Measurements from ENCODE around the gene VAT1L. TPM values are rescaled to one million over a fixed set of nuclear protein-coding genes. Genes with fewer than 3 reads are reported as not detected.
A peak's percentile ranks its signal among the peaks of the same experiment; 100 is the strongest.

VAT1L gene, protein sequence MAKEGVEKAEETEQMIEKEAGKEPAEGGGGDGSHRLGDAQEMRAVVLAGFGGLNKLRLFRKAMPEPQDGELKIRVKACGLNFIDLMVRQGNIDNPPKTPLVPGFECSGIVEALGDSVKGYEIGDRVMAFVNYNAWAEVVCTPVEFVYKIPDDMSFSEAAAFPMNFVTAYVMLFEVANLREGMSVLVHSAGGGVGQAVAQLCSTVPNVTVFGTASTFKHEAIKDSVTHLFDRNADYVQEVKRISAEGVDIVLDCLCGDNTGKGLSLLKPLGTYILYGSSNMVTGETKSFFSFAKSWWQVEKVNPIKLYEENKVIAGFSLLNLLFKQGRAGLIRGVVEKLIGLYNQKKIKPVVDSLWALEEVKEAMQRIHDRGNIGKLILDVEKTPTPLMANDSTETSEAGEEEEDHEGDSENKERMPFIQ
- not detected for total RNA-seq

- peak in 2 of 3 donors; percentile 14 to 16 for DNase-seq (ENCODE audit: low read depth in 2 of 3, low spot score in 2 of 3)
Measured at GRCh38 chr16:77788181-77789084, at the start of gene VAT1L. VAT1L (plus strand) TSS chr16:77788564; CDS start chr16:77788683, 119 bp downstream.

GRCh38 chr16:77738706-77739558, 49.4 kb upstream of the VAT1L start:
- no peak for DNase-seq (ENCODE audit: low read depth in 2 of 3, low spot score in 2 of 3)

GRCh38 chr16:77739559-77739892, 48.8 kb upstream of the VAT1L start:
- no peak for DNase-seq (ENCODE audit: low read depth in 2 of 3, low spot score in 2 of 3)

GRCh38 chr16:77744141-77744540, 44.2 kb upstream of the VAT1L start:
- no peak for DNase-seq (ENCODE audit: low read depth in 2 of 3, low spot score in 2 of 3)

DNA sequence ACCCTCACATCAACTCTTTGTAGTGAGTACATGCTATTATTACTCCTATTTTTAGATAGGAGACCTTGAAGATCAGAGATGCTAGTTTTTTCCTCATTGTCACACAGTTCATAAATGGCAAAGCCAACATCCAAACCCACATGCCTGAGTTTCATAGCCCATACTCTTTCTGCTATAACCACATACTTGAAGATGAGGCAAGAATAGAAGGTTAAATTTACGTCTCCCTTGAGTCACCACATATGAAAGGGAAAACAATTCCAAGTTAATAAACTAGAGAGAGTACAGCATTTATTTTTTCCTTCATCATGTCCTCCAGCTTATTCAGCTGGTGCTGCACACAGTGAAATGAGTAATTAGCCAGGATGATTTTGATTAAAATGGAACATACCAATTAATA, 42.4 kb upstream of the VAT1L start:
- no peak for DNase-seq (ENCODE audit: low read depth in 2 of 3, low spot score in 2 of 3)

DNA sequence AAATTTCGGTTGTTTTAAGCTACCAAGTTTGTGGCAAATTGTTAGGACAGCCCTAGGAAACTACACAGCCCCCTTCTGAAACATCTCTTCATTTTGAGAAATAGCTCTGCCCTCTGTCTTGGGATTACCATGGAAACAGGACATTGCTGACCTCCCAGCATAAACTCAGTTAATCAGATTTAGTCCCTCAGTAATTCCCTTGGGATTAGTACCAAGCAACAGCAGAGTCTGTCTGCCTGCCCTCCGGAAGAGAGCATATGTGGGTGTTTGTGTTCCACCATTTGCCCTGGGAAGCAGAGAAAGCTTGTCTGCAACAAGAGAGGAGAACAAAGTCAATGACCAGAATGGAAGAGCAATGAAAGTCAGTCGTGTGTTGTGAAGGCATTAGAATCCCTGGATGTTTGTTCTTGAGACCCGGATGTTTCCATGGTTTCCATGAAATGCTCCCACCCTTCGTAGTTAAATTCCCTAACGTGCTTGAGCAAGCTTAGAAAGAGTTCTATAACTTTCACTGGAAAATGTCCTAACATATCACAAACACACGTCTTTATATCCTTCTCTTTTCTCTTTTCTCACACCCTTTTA, 39.9 kb upstream of the VAT1L start:
- no peak for DNase-seq (ENCODE audit: low read depth in 2 of 3, low spot score in 2 of 3)

- no peak for DNase-seq (ENCODE audit: low read depth in 2 of 3, low spot score in 2 of 3)
Measured at GRCh38 chr16:77749415-77749814, 38.9 kb upstream of the VAT1L start.

- no peak for DNase-seq (ENCODE audit: low read depth in 2 of 3, low spot score in 2 of 3)
Measured at GRCh38 chr16:77758046-77758445, 30.3 kb upstream of the VAT1L start.

DNA sequence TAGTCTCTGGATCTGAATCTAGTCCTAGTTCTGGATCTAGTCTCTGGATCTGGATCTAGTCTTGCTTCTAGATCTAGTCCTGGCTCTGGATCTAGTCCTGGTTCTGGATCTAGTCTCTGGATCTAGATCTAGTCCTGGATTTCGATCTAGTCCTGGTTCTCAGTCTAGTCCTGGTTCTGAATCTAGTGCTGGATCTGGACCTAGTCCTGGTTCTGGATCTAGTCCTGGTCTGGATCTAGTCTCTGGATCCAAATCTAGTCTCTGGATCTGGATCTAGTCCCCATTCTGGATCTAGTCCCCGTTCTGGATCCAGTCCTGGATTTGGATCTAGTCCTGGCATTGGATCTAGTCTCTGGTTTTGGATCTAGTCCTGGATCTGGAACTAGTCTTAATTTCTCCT, 29.9 kb upstream of the VAT1L start:
- DNase-seq (ENCODE audit: low read depth in 2 of 3, low spot score in 2 of 3): no peak

GRCh38 chr16:77759201-77759600, 29.2 kb upstream of the VAT1L start:
- DNase-seq (ENCODE audit: low read depth in 2 of 3, low spot score in 2 of 3): no peak

DNA sequence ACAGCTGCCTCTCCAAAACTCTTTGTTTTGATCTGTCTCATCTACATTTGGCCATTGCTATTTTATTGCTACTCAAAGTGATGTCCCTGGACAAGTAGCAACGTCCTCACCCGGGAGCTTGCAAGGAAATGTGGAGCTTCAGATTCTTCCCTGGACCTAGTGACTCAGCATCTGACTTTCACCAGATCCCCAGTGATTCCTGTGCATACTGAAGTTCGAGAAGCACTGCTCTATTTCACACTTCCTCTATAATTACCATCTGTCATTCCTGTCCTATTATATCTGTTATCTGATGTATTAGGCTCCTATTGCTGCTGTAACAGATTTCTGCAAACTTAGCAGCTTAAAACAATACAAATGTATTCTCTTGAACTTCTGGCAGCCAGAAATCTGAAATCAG, 28.5 kb upstream of the VAT1L start:
- DNase-seq (ENCODE audit: low read depth in 2 of 3, low spot score in 2 of 3): no peak

DNA sequence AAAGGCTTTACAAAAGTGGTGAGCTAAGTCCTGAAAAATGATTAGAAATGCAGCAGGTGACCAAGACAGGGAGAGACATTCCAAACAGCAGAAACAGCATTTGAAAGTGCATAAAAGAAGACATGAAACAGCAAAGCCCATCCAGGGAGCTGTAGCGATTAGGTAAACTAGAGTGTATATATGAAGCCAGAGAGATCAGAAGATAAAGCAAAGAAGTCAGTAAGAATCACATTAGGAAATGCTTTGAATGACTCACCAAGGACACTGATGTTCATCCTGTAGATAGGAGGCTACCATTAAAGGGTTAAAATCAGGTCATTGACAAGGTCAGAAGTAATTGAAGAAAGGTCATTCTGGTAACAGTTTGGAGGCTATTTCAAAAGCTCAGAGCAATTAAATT, 27.6 kb upstream of the VAT1L start:
- DNase-seq (ENCODE audit: low read depth in 2 of 3, low spot score in 2 of 3): no peak

GRCh38 chr16:77761204-77761603, 27.2 kb upstream of the VAT1L start:
- no peak for DNase-seq (ENCODE audit: low read depth in 2 of 3, low spot score in 2 of 3)

DNA sequence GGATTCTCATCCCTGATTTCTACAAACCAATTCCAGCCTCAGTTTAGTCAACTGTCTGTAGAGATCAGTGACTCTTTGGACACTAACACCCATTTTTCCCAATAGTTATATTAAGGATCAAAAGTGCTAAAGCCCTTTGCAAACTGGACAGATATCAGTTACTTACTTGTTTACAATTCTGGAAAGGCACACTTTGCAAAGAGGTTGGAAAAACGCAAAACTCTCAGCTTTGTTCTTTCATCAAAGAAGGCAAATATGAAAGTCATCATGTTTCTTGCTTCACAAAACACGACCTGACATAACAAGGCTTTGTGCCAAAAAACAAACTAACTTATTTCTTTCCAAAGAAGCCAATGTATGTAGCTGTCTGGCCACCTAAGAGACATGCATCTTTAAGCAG, 26.1 kb upstream of the VAT1L start:
- no peak for DNase-seq (ENCODE audit: low read depth in 2 of 3, low spot score in 2 of 3)

DNA sequence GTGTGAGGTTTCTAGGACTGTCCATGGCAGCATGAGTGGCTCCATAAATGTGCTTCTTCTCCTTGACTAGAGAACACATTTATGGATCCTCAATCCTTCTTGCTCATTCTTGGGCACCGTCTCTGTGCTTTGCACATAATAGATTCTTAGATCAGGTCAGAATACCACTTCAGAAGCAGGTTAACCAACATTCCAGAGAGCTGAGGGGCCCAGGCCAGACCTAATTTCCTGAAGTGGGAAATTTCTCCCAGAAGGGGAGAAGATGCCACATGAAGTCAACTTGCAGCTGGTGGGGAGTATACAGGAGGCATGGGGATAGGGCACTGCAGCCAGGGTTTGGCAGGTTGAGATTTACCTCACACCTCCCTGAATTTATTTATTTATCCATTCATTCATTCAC, 24.4 kb upstream of the VAT1L start:
- no peak for DNase-seq (ENCODE audit: low read depth in 2 of 3, low spot score in 2 of 3)

DNA sequence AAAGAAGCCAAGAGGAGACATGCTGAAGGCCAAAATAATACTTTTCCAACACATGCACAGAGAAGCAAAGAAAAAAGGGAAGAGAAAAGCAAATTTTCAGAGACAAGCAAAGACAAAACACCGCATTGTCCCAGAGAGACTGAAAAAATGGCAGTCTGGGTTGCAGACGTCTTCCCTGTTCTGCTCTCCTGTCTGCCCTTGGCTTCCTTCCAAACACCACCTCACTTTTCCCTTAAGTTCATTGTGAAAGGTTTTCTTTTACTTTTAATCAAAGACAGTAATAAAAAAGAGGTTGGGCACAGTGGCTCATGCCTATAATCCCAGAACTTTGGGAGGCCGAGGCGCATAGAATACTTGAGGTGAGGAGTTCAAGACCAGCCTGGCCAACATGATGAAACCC, 21.2 kb upstream of the VAT1L start:
- no peak for DNase-seq (ENCODE audit: low read depth in 2 of 3, low spot score in 2 of 3)

DNA sequence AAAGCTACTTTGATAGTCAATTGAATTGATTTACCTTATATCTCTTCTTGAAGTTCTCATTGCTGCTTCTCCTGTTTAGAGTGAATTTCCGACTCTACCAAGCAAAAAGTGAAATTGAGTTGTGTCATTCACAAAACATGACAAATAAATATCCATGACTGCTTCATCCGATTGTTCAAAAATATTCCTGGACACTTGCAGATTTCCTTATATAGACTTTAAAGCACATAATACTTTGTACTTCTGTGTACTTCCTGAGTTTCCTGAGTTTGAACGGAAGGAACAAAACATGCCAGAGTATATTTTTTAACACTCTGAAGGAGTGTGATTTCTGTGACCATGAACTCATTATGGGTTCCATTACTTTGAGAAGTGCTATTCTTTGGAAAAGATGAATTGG, 20.5 kb upstream of the VAT1L start:
- no peak for DNase-seq (ENCODE audit: low read depth in 2 of 3, low spot score in 2 of 3)

DNA sequence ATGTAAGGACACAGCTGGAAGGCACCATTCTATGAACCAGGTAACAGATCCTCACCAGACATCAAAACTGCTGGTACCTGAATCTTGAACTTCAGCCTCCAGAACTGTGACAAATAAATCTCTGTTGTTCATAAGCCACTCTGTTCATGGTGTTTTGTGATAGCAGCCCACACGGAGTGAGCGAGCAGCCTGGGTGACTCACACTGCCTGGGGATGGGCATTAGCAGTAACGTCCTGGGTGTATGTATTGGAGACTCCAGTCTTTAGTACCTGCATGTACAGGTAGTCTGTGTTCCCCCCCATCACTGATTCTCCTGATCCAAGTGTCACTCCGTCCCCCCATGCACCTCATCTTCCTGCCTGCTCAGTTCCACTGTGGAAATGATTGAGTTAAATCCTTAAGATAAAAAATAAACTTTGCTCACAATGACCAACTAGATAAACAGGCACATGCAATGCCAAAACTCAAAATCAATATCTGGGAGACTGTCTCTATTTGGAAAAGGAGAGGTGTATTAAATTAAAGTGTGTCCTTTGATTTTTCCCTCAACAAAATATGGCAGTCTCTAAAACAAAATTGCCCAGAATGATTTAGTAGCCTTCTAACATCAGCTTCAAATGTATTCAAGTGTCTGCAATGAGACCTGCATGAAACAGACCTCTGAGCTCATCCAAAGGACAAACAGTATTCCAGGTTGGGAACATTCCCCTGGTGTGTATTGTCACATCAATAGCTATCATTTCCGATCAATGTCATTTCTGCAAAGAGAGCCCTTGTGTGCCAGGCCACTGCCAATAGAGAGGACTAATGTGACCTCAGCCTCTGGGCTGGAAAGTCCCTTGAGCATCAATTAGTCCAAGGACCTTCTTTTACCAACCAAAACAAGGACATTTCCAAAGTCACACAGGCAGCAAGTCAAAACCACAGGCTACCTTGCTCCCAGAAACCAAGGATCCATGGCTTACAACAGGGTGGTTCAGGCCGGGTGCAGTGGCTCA, 12.2 kb upstream of the VAT1L start:
- no peak for DNase-seq (ENCODE audit: low read depth in 2 of 3, low spot score in 2 of 3)

- no peak for DNase-seq (ENCODE audit: low read depth in 2 of 3, low spot score in 2 of 3)
Measured at GRCh38 chr16:77777745-77778144, 10.6 kb upstream of the VAT1L start.
